ENCODE measurements around the gene FNDC11.
"Not testable (repeated sequence)": the region's sequence is repeated elsewhere in the genome, so short reads cannot be mapped to it uniquely, and the experiment has no call there.

The FNDC11 gene

GRCh38 chr20:63554361-63555278 lies 661 bp downstream of the FNDC11 start:
- no peak for DNase-seq

DNA sequence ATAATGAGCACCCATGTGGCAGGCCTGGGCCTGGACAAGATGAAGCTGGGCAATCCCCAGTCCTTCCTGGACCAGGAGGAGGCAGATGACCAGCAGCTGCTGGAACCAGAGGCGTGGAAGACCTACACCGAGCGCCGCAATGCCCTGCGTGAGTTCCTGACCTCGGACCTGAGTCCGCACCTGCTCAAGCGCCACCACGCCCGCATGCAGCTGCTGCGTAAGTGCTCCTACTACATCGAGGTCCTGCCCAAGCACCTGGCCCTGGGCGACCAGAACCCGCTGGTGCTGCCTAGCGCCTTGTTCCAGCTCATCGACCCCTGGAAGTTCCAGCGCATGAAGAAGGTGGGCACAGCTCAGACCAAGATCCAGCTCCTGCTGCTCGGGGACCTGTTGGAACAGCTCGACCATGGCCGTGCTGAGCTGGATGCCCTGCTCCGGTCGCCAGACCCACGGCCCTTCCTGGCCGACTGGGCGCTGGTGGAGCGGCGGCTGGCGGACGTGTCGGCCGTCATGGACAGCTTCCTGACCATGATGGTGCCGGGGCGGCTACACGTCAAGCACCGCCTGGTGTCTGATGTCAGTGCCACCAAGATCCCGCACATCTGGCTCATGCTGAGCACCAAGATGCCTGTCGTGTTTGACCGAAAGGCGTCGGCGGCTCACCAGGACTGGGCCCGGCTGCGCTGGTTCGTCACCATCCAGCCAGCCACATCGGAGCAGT lies 1.9 kb downstream of the FNDC11 start:
- no peak for DNase-seq

GRCh38 chr20:63556873-63557478 lies 3.0 kb downstream of the FNDC11 start:
- no peak for DNase-seq

DNA sequence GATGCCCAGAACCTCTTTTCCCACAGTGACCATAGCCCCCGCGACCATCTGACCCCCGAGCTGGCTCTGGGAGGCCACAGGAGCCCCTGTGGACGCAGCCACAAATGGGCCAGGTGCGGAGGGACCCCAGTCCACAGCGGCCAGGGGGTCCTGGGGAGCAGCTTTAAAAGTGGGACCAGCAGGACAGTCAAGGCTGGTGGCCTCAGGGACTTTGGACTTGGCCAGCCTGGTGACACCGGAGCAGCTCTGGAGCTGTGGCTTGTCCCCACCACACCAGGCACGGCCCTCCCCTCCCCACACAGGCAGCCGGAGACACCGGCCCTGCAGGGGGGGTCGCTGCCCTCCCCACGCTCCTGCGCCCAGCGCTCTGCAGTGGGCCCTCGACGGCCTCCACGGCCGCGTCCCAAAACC lies 3.5 kb downstream of the FNDC11 start:
- DNase-seq: no peak

DNA sequence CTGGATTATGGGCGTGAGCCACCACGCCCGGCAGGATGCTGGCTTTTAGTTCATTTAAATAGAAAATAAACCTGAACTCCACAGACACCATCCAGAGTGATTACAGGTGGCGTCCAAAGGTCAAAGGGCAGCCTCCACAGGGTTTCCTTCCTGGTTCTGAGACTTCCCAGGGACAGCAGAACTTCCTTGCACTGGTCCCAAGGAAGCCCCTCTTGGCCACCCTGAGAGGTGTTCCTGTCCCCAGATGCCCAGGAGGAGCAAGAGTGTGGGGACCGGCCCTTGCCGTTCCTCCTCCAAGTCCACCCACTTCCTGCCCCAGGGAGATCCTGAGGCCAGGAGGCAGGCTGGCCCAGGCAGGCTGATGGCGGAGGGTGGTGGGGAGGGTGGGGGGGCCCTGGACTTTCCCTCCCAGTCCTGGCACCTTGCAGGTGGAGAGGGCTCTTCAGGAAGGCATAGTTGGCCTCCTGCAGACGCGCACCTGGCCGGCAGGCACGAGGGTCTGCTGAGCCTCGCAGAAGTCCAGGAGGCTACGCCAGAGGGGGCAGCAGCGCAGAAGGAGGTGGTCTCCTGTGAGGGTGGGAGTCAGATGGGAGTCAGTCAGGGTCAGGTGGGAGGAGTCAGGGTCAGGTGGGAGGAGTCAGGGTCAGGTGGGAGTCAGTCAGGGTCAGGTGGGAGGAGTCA lies 5.0 kb downstream of the FNDC11 start:
- DNase-seq: no peak

GRCh38 chr20:63559485-63560332 lies 5.8 kb downstream of the FNDC11 start:
- DNase-seq: not testable (repeated sequence)

DNA sequence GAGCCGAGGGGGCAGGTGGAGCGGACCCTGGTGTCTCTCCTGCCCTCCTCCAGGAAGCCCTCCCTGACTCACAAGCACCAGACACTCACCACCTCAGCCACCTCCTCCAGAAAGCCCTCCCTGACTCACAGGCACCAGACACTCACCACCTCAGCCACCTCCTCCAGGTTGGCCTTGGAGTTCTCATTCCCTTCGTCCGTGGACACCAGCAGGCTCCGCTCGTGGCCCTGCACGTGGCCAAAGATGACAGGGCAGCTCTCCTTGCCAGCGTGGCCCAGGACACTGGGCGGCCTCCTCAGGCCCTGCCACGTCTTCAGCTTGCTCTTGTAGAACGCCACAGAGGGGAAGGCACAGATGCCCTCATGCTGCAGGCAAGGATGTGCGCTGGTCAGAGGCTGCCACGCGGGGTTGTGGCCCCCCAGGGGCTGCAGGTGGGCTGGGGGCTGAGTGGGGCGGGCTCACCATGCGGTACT lies 6.4 kb downstream of the FNDC11 start:
- no peak for DNase-seq

DNA sequence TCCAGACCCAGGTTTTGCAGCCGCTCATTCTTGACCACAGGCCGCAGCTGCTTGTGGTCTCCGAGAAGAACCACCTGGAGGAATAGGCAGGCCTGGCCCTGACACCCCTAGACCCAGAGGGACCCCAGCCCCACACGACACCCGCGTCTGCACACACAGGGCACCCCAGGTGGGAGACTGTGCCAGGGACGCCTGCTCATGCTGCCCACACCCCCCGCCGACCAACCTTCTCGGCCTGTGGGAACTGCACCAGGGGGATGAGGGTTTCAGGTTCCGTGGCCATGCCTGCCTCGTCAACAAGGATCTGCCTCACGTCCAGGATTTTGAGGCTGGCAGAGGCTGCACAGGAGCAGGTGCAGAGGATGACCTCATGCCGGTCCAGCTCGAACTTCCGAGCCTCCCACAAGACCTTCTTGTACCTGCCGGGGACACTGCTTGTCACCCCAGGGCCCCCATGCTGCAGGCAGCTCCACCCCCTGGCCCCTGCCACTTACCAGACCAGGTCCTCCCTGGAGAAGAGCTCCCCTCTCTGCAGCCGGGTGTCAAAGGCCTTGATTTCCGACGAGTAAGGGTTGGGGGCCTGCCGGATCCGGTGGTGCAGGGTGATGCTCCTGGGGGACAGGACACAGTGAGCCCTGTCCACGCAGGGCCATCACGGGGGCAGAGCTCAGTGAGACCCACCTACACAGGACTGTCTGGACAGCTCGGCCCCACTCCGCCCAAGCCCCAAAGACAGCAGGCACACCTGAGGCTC lies 7.1 kb downstream of the FNDC11 start:
- DNase-seq: no peak

GRCh38 chr20:63561624-63562396 lies 7.9 kb downstream of the FNDC11 start:
- DNase-seq: no peak

GRCh38 chr20:63562461-63563224 lies 8.7 kb downstream of the FNDC11 start:
- DNase-seq: no peak

DNA sequence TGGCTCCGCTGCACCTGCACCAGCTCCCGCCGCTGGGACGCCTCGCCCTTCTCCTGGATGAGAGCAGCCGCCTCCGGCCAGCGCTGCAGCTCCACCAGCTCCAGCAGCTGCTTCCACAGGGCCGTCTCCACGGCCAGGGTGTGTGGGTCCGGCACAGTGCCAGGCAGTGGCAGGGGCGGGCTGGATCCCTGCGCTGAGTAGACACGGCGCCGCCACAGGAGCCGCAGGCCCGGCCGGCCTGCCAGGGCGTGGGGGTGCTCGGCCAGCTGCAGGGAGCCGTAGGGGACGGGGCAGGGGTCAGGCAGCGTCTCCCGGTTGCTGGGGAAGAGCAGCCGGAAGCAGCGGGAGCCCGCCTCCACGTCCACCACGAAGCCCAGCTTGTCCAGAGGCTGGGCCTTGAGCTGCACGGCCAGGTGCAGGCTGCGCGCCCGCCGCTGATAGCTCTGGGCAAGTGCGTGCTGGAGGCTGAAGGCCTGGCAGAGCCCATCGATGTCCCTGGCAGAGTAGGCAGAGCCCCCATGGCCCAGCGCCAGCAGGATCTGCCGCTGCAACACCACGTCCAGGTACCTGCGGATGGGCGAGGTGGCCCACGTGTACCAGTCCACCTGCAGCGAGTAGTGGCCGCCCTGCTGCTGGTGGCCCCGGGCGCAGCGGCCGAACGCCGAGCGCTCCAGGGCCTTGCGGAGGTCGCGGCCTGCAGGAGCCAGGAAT lies 9.4 kb downstream of the FNDC11 start:
- DNase-seq: no peak

DNA sequence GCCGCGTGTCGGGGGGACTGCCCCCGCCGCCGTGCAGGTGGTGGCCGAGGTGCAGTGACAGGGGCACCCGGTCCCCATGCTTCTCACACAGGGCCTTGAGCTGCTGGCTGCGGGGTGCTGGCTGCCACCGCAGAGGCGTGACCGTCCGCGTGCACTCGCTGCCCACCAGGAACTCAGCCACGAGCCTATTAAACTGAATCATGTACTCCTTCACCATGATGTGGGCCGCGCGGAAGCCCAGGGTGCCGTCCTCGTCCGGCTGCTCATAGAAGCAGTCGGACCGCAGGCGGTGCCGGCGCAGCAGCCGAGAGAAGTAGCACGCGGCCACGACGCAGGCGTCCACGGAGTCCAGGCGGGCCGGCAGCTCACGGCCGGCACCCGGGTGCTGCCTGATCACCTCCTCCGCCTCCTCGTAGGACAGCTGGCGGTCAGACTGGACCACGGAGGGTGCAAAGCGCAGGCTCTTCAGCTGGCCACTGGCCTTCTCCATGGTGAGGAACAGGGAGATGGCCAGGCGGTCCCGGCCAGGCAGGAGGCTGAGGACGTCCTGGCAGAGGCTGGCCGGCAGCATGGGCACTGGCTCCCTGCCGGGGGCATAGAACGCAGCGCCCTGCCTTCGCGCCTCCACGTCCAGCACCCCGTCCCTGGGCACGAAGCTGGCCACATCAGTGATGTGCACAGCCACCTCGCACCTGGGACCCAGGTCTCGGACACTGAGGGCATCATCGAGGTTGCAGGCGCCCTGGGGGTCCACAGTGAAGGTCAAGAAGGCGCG lies 10.3 kb downstream of the FNDC11 start:
- DNase-seq: no peak

DNA sequence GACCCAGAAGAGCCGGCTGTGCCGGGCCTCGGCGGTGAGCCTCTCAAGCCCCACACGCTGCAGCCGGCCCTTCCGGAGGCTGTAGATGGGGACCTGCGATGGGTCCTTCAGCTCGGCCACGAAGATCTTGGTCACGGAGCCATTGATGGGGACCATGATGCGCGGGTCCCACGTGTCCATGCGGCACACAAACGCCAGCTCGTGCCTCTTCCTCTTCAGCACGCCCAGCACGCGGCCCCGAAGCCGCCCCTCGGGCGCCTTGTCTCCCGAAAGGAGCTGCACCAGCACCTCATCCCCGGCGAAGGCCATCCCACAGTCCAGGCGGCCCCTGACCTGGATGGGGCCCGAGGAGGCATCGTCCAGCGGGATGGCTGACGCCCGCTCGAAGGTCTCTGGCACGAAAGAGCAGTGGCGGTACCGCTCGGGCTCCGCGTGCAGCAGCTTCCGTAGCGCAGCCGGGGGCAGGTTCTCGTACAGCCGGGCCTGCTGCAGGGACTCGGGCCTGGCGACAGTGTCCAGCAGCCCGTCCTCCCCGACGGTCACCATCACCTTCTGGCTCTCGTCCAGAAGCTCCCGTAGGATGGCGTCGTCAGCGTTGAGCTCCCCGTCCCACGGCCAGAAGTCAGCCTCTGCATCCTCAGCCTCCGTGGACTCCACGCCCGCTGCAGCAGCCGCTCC lies 11.2 kb downstream of the FNDC11 start:
- no peak for DNase-seq

GRCh38 chr20:63565699-63566335 lies 11.9 kb downstream of the FNDC11 start:
- DNase-seq: no peak

- DNase-seq: no peak
Measured at GRCh38 chr20:63566395-63567135, 12.6 kb downstream of the FNDC11 start.

DNA sequence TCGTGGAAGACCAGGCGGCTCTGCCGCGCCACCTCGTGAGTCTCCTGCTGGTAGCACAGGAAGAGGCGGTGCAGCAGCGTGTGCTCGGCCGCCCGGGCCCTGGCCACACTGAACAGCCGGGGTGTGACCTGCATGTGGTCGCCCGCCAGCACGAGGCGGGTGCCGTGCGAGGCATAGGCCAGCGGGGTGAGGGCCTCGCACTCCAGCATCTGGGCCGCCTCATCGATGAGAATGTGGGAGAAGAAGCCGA lies 13.1 kb downstream of the FNDC11 start:
- DNase-seq: no peak

All from fibroblast of skin of abdomen (primary cell).